ENCODE measurements around the gene IFI27L1.

Gene IFI27L1

GRCh38 chr14:94080621-94081385 lies at the start of gene IFI27L1, which contains the start of gene DDX24:
Gene IFI27L1, plus strand, starts transcription at chr14:94081310. Its CDS starts 15,628 bp downstream, at chr14:94096938.
Gene DDX24, minus strand, starts transcription at chr14:94081202. Its CDS starts 1,460 bp downstream, at chr14:94079742.
- peak; percentile 92 for DNase-seq

- no peak for DNase-seq
Observed at GRCh38 chr14:94031883-94032279, 49.2 kb upstream of the IFI27L1 start.

DNA sequence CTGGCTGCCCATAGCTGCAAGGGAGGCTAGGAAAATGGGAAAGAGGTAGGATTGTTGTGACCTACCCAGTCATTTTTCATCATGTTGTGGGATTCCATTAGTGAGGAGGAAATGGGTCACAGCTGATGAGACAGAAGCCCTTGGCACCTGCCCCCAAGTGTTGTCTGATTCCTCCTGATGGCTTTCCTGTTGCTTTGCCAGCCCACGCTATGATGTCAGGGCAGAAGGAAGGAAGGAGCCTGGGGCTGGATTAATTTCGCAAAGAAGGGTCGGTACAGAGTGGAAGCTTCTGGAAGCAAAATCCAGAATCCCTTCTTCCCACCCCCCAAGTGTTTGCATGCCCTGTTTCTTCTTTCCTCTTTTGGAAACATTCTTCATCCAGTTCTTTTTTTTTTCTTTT lies 46.2 kb upstream of the IFI27L1 start:
- DNase-seq = no peak

- DNase-seq = peak; percentile 77
Observed at GRCh38 chr14:94036313-94037167, 44.6 kb upstream of the IFI27L1 start.

DNA sequence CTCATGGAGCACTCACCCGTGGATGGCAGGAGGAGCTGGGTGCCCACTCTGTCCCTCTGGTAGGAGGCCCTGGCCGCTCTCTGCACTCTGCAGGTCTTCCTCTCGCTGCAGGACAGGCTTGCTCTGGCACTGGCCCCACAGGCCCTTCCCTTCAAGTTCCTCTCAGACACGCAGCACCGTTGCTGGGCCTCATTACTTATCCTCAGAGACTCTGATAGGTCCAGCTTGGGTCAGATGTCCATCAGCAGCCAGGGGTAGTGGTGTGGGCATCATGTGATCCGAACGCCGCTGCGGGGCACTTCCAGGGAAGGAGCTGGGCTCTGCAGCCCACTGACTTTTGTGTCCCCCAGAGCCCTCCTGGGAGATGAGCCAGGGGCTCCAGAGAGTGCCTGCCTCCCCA lies 43.2 kb upstream of the IFI27L1 start:
- no peak for DNase-seq

- no peak for DNase-seq
Observed at GRCh38 chr14:94038510-94038909, 42.6 kb upstream of the IFI27L1 start.

GRCh38 chr14:94038921-94039629 lies 42.0 kb upstream of the IFI27L1 start:
- DNase-seq = no peak

DNA sequence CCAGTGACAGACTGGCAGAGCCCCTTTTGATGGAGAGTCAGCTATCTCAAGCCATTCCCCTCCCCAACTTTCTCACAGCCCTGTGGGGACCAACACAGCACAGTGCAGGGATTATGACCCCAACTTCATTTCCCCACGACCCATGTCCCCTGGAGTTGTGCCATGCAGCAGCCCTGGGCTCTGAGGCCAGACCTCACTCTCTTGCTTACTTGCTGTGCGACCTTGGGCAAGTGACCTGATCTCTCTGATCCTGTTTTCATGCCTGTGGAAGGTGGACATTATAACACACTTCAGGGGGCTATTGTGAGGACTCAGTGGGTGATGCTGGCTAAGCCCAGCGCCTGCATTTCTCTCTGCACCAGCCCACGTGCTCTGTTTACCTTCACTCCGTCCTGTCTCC lies 40.9 kb upstream of the IFI27L1 start:
- DNase-seq = no peak

DNA sequence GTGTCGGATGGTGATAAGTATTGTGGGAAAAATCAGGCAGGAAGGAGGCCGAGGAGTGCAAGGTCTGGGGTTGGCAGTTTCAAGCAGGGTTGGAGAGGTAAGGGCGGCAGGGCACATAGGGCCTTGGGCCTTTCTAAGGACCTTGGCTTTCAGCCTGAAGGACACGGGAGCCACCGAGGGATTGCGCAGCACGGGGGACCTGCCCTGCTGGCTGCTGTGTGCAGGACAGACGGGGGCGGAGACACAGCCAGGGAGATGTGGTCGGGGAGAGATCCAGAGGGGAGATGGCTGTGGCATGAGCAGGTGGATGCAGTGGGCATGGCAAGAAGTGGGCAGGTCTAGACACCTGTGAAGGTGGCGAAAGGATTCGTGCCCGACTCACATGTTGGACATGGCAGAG lies 40.3 kb upstream of the IFI27L1 start:
- no peak for DNase-seq

DNA sequence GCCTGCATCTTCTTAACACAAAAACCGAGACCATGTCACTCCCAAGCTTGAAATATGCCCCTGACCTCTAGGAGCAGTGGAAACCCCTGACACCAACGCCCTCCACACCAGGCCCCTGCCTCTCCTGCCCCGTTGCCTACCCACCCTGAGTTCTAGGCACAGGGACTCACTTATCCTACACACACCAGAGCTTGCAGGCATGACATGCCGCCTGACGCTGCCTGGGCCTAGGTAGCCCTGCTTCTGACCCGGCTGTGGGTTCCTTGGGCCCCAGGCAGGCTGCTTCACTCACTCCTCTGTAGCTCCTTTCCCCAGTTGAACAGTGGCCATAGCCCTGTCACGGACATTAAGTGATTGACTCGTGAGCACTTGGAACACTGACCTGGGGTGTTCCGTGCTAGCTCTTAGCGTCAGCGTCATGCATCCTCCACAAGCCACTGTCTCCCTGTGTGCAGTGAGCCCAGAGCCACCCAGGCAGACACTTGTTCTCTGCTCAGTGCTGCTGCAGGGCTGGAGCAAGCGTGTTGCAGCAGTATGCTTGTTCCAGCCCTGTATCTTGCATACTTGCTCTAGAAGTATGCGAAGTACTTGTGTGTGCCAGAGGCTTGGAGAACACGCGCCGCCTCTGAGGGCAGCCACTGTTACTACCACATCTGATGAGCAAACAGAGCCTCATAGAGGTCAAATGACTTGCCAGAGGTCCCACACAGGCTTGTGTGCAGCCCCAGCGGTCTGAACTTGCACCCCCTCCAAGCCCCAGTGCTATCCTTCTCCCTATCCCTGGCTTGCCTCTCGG lies 39.4 kb upstream of the IFI27L1 start:
- no peak for DNase-seq

DNA sequence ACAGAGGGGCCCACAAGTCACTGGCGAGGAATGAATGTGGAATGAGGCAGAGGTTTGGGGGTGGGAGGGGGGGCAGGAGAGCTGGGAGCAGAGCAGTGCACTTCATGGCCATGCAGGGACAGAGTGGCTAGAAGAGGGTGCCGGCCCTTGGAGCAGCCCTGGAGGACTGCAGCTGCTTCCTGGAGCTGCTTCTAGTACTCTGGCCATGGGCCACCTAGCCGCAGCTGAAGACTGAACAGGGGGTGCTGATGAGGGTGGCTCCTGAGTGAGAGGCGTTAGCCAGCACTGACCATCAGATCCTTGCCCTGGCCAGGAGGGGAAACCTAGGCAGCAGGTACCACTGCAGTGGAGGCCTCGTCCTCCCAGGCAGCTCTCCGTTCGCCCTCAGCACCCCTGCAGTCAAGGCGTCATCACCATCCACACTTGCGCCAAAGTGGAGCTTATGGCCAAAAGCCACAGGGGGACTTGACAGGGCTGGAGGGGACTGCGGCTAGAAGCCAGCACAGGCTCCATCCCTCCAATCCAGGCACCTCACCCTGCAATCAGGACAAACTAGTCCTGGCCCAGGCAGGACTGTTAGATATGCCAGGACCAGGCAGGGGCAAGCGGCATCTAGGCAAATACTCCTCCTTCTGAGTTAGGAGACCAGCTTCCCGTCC lies 38.5 kb upstream of the IFI27L1 start:
- no peak for DNase-seq

- DNase-seq = no peak
Observed at GRCh38 chr14:94043111-94043755, 37.9 kb upstream of the IFI27L1 start.

- no peak for DNase-seq
Observed at GRCh38 chr14:94043756-94044475, 37.2 kb upstream of the IFI27L1 start.

- DNase-seq = no peak
Observed at GRCh38 chr14:94044476-94045091, 36.5 kb upstream of the IFI27L1 start.

- DNase-seq = no peak
Observed at GRCh38 chr14:94045101-94045500, 36.0 kb upstream of the IFI27L1 start.

GRCh38 chr14:94045563-94046345 lies 35.4 kb upstream of the IFI27L1 start:
- no peak for DNase-seq

GRCh38 chr14:94046696-94047250 lies 34.3 kb upstream of the IFI27L1 start:
- no peak for DNase-seq

DNA sequence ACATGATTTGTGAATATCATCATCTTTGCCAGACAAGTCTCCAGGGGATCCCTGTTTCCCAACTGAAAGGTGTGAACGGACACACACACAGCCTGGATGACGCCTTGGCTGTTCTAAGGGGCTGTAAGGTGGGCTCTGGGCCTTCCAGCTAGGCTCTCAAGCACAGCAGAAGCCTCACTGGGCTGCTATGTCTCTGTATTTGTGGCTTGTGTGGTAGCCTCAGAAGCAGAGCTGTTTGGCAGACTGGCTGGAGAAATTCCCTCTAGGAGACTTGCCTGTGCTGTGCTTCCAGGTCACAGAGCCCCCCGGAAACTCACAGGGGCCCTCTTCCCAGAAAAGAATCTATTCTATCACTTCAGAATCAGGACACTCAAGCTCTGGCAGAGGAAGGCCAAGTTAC lies 33.5 kb upstream of the IFI27L1 start:
- DNase-seq = no peak

All from OCI-M1 (cell line).